ENCODE results near the gene SCAPER.

The SCAPER gene

DNA sequence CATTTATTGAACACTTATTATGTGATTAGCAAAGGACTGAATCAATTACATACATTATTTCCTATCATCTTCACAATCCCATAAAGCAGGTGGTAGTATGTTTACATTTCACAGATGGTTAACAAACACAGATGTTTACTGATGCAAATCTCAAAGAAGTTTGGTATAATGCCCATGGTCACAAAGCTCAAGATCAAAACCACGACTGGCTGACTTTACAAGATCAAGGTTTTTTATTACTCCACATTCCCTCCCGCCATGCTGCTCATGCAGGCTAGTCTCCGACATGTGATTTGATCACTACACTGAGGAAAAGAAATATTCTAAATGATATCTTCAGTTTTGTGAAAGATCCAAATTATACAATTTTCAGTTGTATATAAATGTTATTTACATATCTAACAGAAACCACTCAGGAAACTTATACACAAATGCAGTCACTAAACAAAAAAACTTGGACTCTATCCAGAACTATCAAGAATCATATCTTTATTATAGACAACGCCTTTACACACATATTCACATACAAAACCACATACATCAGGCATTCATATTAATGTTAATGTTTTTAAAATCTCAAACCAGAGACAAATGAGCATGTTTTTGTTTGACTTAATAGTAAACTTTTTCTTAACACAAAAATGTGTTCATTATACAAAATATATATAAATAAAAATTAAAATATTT is 235.5 kb downstream of the SCAPER start:
- no peak for DNase-seq (ENCODE audit: low read depth)

DNA sequence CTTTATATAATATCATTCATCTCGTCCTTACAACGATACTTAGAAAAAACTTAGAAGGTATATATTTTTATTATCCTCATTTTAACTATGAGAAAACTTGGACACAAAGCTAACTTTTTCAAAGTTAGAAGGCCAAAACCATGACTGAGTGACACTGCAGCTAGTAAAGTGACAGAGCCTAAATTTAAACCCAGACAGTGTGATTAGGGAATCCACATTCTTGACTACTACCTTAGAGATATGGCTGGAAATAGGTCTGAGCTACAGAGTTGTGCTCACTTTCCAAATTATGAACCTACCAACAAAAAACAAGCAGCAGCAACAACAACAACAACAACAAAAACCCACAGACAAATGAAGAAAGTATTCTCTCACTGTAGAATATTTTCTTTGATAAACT is 236.2 kb downstream of the SCAPER start:
- no peak for DNase-seq (ENCODE audit: low read depth)

DNA sequence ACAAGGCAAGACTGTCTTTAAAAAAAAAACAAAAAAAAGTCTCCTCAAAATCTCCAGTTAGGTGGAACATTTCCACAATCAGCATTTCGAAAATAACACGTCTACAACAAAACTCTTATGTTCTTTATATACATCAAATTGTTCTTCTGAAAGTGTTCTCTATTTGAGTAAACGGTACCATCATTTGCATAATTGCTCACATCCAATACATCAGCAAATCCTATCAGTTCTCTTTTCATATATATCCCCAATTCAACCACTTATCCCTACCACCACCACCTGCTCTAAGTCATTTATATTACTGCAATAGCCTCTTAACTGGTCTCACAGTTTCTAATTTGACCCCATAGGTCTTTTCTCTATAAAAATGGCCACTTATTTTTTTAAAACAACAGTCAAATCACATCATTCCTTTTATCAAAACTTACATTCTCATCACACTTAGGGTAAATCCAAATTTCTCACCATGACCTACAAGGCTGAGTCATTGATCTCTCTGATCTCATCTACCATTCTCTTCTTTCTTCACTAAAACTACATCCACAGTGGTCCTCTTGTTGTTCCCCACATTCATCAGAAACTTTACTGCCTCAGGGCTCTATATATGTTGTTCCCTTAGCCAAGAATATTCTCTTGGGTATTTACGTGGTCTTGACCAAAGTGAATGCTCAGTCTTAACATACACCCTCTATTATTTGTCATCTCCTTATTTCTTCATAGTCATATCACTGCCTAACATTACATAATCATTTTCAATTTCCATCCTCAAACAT is 237.0 kb downstream of the SCAPER start:
- DNase-seq (ENCODE audit: low read depth), result no peak

DNA sequence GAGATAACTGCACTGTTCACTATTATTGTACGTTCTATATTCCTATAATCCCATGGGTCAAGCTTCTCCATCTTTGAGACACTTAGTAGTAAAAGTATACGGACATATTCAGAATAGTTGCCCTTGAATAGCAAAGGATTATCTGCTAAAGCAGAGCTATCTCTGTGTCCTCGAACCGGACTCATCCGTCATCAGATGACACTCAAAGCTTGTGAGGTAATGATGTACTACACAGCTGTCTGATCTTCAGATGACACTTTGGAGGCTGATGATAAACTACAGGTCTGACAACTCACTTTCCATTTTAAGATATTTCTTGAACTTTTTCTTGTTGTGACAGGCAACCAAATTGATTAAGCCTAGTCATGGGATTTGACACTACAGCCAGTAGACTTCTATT is 240.2 kb downstream of the SCAPER start:
- DNase-seq (ENCODE audit: low read depth), result no peak

DNA sequence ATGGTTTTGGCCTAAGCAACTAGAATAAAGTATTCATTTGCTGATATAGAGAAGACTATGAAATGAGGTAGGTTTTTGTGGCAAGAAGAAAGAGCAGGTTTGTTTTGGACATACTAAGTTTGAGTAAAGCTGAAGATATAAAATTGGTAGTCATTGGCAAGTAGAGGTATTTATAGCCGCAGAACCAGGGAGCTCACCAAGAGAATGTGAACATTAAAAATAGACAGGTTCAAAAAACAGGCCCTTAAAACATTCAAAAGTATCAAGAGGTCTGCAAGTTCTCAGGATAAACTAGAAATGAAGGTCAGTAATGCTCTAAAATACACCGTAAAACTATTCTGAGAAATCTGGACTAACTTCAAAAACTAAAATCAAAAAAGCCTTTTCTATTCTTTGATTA is 240.7 kb downstream of the SCAPER start:
- no peak for DNase-seq (ENCODE audit: low read depth)

DNA sequence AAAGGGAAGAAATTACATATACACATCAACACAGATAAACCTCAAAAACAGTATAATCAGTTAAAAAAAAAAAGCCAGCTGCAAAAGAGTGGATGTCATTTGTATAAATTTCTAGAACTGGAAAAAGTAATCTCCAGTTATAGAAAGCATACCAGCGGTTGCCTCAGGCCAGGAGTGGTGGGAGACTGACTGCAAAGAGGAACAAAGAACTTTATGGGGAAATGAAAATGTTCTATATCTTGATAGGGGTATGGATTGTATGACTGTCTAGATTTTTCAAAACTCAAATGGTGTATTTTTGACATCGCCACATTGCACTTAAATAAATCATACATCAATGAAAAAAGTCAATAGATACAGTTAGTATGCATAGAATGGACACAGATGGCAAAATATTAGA is 241.6 kb downstream of the SCAPER start:
- DNase-seq (ENCODE audit: low read depth), result no peak

DNA sequence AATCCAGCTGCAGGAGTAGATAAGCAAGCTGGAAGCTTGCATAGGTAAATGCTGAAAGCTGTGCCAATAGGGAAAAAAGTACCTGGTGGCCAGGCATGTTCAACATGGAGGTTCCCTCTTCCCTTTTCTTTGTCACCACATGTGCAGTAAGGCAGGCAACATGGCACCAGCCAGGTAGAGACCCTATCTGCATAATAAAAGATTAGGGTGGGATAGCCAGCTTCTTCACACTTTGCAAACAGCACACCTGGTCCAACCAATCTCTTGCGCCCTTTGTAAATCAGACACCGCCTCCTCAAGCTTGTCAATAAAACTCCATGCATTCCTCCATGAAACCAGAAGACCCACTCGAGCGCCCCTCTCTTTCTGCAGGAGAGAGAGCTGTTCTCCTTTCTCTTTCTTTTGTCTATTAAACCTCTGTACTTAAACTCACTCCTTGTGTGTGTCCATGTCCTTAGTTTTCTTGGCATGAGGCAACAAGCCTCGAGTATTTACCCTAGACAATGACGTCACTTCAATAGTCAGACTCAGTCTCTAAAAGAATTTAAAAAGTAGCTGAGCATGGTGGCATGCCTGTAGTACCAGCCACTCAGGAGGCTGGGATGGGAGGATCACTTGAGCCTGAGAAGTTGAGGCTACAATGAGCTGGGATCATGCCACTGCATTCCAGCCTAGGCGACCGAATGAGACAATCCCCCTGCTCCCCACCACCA is 256.3 kb downstream of the SCAPER start:
- DNase-seq (ENCODE audit: low read depth), result no peak

DNA sequence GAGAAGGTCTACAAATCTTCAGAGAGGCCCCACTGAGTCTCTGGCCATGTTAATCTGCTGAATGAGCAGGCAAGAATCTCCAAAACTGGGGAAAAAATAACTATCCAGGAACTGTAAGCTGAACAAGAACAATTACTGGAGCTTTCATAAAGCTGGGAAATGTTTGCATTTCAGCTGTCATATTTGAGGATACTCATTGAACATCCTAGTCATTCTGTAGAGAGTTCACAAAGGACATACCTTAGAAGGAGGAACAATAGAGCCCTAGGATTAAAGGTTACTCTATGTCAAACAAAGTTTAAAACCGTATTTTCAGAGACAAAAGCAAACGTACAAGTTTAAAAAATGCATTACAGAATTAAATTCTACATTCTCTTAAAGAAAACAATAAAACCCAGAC is 257.5 kb downstream of the SCAPER start:
- DNase-seq (ENCODE audit: low read depth), result no peak

DNA sequence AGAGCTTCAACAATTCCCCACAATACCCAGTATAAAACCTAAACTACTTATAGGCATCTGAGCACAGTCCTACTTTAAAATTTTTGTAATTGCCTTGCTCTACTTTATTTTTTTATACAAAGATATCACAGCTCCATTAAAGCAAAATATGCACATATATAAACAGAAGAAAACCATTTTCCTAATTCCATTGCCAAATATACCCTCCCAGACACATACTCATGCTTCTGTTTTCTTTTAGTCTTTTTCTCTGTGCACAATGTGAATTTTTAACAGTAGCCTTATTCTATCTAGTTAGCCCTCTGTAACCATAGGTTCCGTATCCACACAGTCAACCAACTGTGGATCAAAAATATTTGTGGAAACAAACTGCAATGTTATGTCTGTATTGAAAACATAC is 260.5 kb downstream of the SCAPER start:
- DNase-seq (ENCODE audit: low read depth), result no peak

DNA sequence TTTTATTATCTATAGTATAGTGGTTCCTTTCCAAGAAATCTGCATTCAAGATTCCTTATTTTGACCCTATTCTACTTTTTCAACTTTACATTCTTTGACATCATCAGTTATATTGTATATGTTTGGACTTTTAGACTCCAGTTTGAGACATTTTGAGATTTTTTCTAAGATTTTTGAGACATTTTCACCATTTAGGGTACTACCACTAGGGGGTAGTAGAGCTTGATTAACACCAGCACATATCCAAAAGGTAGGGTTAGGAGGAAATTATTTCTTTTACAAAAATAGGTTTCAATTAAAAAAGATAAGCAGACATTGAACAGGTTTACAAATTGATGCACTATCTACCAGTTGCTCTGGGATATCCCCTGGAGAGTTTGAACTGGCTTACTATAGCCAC is 262.5 kb downstream of the SCAPER start:
- no peak for DNase-seq (ENCODE audit: low read depth)

DNA sequence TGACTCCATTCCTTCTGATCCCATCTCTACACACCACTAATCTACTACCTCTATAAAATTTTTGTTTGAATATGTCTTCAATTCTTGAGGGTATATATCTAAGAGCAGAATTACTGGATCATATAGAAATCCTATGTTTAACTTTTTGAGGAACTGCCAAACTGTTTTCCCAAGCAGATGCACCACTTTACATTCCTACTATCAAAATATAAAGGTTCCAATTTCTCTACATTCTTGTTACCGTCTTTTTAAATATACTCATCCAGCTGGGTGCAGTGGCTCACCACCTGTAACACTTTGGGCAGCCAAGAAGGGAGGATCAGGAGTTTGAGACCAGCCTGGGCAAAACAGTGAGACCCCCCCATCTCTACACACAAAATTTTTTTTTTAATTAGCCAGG is 268.0 kb downstream of the SCAPER start:
- DNase-seq (ENCODE audit: low read depth), result no peak

DNA sequence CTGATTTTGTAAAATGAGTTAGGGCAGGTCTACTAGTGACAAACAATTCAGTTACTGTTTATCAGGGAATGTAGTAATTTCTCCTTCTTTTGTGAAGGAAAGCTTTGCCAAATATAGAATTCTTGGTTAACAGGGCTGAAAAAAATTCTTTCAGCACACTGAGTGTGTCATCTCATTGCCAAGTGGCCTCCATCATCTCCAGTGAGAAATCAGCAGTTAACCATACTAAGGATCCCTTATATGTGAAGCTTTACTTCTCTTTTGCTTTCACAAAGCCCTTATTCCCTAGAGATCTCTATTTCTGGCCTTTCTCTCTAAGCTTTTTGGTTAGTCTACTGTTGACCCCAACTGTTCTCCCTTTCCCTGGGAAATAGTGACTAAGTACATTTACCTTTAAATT is 269.1 kb downstream of the SCAPER start:
- DNase-seq (ENCODE audit: low read depth), result no peak

DNA sequence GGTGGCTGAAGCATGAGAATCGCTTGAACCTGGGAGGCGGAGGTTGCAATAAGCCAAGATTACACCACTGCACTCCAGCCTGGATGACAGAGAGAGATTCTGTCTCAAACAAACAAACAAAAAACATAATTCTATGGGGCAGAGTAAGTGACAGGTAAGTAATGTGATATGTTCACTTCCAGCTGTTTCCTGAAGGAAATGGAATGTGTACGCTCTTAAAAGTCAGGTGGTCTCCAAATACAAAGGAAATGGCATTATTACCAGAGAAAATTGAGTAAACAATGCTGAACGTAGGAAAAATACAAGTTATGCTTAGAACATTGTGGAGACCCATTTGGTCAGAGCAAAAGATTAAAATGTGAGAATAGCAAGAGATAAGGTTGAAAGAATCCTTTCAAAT is 278.5 kb downstream of the SCAPER start:
- no peak for DNase-seq (ENCODE audit: low read depth)

DNA sequence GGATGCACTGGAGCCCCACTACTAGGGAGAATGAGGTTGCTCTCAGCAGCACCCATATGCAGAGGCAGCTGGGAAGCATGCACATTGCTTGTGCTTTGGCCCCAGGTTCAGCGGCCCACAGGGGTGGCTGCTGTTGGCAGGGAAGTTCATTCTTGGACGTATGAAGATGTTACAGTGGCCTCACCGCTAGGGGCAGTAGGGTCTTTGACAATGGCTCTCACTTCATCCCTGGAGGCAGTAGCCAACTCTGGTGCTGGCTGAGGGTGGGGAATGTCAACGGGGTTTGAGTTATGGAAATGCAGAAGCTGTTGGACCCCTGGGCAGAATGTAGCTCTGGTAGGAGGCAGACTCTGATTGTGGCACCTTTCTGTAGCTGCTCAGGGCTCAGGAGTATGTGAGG is 279.9 kb downstream of the SCAPER start:
- no peak for DNase-seq (ENCODE audit: low read depth)

DNA sequence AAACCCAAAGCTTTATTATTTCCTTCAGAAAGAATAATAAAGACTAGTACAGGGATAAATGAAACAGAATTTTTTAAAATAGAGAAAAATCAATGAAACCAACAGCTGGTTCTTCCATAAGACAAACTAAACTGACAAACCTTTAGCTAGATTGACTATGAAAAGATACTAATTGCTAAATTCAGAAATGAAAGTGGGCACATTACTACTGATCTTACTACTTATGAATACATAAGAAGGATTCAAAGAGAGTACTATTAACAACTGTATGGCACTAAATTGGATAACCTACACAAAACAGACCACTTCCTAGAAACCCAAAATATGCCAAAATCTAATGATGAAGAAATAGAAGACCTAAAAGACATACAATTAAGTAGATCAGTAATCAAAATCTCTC is 290.4 kb downstream of the SCAPER start:
- no peak for DNase-seq (ENCODE audit: low read depth)

DNA sequence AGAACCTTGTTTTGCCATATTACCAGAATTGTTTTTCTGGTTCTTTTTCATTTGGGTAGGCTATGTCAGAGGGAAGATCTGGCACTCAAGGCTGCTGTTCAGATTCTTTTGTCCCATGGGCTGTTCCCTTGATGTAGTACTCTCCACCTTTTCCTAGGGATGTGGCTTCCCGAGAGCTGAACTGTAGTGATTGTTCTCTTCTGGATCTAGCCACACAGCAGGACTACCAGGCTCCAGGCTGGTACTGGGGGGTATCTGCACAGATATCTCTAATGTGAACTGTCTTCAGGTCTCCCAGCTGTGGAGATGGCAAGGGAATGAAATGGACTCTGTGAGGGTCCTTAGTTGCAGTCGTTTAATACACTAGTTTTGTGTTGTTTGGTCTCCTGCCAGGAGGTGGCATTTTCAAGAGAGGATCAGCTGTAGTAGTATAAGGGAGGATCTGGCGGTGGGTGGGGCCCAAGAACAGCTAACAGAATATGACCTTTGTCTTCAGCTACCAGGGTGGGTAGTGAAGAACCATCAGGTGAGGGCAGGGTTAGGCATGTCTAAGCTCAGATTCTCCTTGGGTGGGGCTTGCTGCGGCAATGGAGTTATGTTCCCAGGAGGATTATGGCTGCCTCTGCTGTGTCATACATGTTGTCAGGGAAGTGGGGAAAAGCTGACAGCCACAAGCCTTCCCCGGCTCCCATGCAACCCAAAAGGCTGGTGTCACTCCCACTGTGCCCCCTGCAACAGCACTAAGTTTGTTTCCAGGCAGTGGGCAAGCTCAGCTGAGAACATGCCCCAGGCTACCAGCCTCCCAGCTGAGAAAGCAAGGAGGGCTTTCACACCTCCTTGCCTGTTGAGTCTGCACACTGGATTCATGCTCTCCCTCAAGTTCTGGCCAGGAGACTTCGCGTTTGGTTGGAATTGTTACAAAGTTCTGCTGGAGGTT is 316.1 kb downstream of the SCAPER start:
- no peak for DNase-seq (ENCODE audit: low read depth)

DNA sequence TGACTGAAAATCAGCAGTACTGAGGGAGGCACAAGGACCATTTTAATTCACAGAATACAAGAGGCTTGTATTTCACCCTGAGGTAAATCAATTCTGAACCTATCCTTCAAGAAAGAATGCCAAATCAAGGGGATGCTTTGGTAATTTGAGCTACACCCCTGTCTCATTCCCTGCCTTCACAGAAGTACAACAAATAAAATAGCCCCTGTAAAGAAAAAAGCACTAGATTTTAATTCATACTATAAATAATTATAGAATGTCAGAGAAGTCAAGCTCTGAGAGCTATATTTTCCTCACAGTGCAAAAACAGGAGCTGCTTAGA is 319.6 kb downstream of the SCAPER start:
- DNase-seq (ENCODE audit: low read depth), result no peak

DNA sequence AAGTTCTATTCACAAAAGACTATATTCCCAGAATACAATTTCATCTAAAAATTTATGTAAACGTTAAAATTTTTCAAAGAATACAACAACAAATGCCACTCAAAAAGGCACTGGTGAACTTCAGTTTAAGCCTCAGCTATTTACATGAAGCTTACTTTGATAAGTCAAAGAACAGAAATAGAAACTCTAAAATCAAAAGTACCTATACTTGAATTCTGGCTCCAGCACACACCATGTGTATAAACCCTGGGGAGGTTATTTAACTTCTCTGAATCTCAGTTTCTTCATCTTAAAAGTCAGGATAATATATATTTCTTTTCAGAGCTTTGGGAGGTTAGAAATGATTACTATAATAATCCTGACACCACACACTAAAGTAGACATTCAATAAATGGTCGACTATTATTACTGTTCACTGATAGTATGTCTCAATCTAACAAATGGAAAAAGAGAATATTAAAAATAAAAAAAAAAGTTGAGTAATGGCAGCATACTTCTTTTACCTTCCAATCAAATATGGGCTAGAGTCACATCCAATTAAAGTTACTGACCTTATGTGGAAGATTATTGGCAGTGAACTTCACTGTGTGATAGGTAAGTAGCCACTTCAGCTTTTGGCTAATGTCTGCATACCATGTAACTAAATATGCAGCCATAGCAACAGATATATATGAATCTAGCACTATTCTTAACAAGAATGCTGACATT is 320.1 kb downstream of the SCAPER start:
- no peak for DNase-seq (ENCODE audit: low read depth)

DNA sequence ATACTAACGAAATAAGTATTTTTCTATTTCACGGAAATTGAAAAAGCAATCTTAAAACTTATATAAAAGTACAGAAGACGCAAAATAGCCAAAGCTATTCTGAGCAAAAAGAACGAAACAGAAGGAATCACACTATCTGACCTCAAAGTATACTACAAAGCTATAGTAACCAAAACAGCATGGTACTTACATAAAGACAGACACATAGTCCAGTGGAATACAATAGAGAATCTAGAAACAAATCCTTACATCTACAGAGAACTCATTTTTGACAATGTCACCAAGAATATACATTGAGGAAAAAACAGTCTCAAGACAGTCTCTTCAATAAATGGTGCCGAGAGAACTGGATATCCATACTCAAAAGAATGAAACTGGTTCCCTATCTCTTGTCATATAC is 322.6 kb downstream of the SCAPER start:
- DNase-seq (ENCODE audit: low read depth), result no peak

DNA sequence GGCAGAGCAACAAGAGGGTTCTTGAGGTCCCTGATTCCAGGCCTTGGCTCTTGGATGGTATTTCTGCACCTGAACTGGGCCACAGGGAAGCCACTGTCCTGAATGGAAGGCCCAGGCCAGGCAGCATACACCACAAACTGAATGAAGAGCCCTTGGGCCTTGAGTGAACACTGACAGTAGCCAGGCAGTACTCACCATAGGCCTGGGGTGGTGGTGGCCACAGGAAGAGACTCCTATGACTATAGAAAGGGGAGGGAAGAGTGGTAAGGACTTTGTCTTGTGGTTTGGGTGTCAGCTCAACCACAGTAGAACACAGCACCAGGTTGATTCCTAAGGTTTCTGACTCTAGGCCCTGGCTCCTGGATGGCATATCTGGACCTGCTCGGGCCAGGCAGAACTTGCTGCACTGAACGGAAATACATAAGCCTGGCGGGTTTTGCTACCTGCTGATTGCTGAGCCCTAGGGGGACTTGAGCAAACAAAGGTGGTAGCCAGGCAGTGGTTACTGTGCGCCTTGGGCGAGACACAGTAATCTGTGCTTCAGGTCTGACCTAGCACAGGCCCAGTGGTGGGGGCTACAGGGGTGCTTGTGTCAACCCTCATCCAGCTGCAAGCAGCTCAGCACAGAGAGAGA is 327.1 kb downstream of the SCAPER start:
- DNase-seq (ENCODE audit: low read depth), result no peak
